Hepatocyte (in vitro differentiated cells): ENCODE data around the gene CD160. TPM values are rescaled to one million over a fixed set of nuclear protein-coding genes. Genes with fewer than 3 reads are reported as not detected.
"Not testable (repeated sequence)": the region's sequence is repeated elsewhere in the genome, so short reads cannot be mapped to it uniquely, and the experiment has no call there.

Experiments
- DNase-seq: peaks from one replicate; pipeline ENCODE4 v3.0.0-alpha.2; 2016; ENCODE audit warnings: low spot score
- H2AFZ ChIP-seq: fragments of 200-600 bp; sonication (generic); 2 replicates; pipeline ENCODE4 v1.6.0; 2016; ENCODE audit warnings: antibody characterized with exemption, mild to moderate bottlenecking
- H3K27ac ChIP-seq: fragments of 200-600 bp; sonication (generic); 2 replicates; pipeline ENCODE4 v1.5.1; 2016; ENCODE audit warnings: mild to moderate bottlenecking
- H3K27me3 ChIP-seq: fragments of 200-600 bp; sonication (generic); 2 replicates; pipeline ENCODE4 v1.6.1; 2016
- H3K36me3 ChIP-seq: fragments of 200-600 bp; sonication (generic); replicated peaks from 2 replicates; pipeline ENCODE4 v1.5.1; 2016; ENCODE audit warnings: low read depth; ENCODE audit not compliant: insufficient read depth
- H3K4me1 ChIP-seq: fragments of 200-600 bp; sonication (generic); 2 replicates; pipeline ENCODE4 v1.5.1; 2016; ENCODE audit warnings: mild to moderate bottlenecking, moderate library complexity; ENCODE audit not compliant: insufficient read depth
- H3K4me2 ChIP-seq: fragments of 200-600 bp; sonication (generic); 2 replicates; pipeline ENCODE4 v1.6.0; 2016
- H3K4me3 ChIP-seq: fragments of 200-600 bp; sonication (generic); 2 replicates; pipeline ENCODE4 v1.5.1; 2016; ENCODE audit warnings: mild to moderate bottlenecking
- H3K79me2 ChIP-seq: fragments of 200-600 bp; sonication (generic); 2 replicates; pipeline ENCODE4 v1.6.0; 2017; ENCODE audit warnings: mild to moderate bottlenecking
- H3K9me2 ChIP-seq: fragments of 200-600 bp; sonication (generic); replicated peaks from 2 replicates; pipeline ENCODE4 v1.6.0; 2017; ENCODE audit warnings: mild to moderate bottlenecking; ENCODE audit not compliant: insufficient read depth
- H3K9me3 ChIP-seq: fragments of 200-600 bp; sonication (generic); 2 replicates; pipeline ENCODE4 v1.5.1; 2016; ENCODE audit warnings: low read depth, mild to moderate bottlenecking
- H4K20me1 ChIP-seq: fragments of 200-600 bp; sonication (generic); 2 replicates; pipeline ENCODE4 v1.6.0; 2016; ENCODE audit warnings: mild to moderate bottlenecking; ENCODE audit not compliant: insufficient read depth, poor library complexity, severe bottlenecking
- EZH2 ChIP-seq: fragments of 200-600 bp; sonication (generic); IDR thresholded peaks from 2 replicates; pipeline ENCODE4 v1.6.1; 2016; ENCODE audit warnings: antibody characterized with exemption, mild to moderate bottlenecking, borderline replicate concordance
- EZH2phosphoT487 ChIP-seq: fragments of 200-600 bp; sonication (generic); IDR thresholded peaks from one replicate; pipeline ENCODE4 v1.6.1; 2018; ENCODE audit warnings: antibody characterized with exemption, mild to moderate bottlenecking, low read depth, moderate library complexity; ENCODE audit not compliant: unreplicated experiment, severe bottlenecking
- WGBS: methylation state at CpG from one replicate; pipeline ENCODE4 v1.1.6; 2016; ENCODE audit warnings: low lambda C conversion rate; ENCODE audit errors: missing lambda C conversion rate; 5-methylcytosine and 5-hydroxymethylcytosine counted together
- polyA plus RNA-seq: library from polyadenylated mRNA; unstranded; fragments of >200 nt; fragmentation: Nextera tagmentation; extraction: Ambion mirVana; gene quantifications from 2 replicates; pipeline ENCODE4 v1.2.1, GENCODE V29; 2016
- total RNA-seq: library from RNA; depleted of rRNA; stranded (reverse); fragments of >200 nt; gene quantifications from 2 replicates; pipeline ENCODE4 v1.2.3, GENCODE V29; 2014
- TF ChIP-seq, protein P1 (sequence below): fragments of 200-600 bp; sonication (generic); IDR thresholded peaks from 2 replicates; pipeline ENCODE4 v1.5.1; 2016; ENCODE audit warnings: antibody characterized with exemption, mild to moderate bottlenecking; ENCODE audit not compliant: poor library complexity

The CD160 gene, protein sequence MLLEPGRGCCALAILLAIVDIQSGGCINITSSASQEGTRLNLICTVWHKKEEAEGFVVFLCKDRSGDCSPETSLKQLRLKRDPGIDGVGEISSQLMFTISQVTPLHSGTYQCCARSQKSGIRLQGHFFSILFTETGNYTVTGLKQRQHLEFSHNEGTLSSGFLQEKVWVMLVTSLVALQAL
- total RNA-seq (not detected in 2 replicates), polyA plus RNA-seq (not detected in 2 replicates)

DNA sequence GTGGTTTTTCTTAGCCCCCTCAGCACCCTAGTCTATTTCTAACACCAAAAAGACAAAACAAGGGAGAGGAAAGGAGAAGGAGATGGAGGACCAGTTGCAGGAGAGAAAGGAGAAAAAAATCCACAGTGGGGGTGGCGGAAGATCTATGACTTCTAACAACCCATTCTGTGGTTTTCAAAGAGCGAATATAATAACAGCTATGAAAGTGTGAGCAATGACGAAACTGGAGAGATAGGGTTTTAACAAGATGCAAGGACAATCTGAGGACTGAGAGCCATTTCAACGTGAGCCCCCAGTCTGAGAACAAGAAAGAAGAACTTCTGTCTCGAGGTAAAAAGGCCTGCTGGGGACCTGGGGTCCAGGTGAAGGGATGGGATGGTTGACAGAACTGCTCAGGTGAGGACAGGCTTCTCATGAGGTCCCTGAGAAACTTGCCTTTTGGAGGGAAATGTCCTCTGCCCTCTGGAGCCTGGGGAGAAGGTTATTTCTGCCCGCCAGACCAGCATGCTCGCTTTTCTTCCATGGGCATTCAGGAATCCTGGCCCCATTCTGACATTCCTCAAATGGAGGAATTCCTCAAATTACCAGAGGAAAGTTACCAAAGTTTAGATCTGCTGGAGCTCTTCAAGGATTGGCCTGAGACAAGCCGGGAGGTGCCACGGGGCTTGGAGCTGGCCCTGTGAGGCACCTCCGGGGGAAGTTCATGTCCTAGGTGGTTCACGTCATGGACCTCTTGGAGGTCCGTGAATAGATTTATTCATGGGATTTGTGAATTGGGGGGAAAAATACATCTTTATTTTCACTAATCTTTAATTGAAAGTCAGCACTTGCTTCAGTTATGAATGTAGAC lies at the start of gene CD160:
Gene CD160, plus strand, starts transcription at position 270 of the 850 bp plus-strand sequence. CDS start 8,829 bp downstream, outside the sequence.
- 90% methylated on average over 12 of the region's 12 CpGs for WGBS
- Histone ChIP-seq H2AFZ (no peak within 1 kb of the TSS), H4K20me1 (no peaks in the 10 kb centered on the region), H3K4me3 (no peak within 1 kb of the TSS), H3K4me2 (no peak within 1 kb of the TSS), H3K9me3 (no peaks in the 10 kb centered on the region), H3K27ac (no peak within 1 kb of the TSS), H3K4me1 (peaks cover 17% of the 10 kb centered on the region), H3K27me3 (no peaks in the 10 kb centered on the region), H3K36me3 (no peaks in the 10 kb centered on the region), H3K9me2 (no peaks in the 10 kb centered on the region), H3K79me2 (no peaks in the 10 kb centered on the region)
- no peak for TF ChIP-seq EZH2phosphoT487
- TF ChIP-seq, protein P1, sequence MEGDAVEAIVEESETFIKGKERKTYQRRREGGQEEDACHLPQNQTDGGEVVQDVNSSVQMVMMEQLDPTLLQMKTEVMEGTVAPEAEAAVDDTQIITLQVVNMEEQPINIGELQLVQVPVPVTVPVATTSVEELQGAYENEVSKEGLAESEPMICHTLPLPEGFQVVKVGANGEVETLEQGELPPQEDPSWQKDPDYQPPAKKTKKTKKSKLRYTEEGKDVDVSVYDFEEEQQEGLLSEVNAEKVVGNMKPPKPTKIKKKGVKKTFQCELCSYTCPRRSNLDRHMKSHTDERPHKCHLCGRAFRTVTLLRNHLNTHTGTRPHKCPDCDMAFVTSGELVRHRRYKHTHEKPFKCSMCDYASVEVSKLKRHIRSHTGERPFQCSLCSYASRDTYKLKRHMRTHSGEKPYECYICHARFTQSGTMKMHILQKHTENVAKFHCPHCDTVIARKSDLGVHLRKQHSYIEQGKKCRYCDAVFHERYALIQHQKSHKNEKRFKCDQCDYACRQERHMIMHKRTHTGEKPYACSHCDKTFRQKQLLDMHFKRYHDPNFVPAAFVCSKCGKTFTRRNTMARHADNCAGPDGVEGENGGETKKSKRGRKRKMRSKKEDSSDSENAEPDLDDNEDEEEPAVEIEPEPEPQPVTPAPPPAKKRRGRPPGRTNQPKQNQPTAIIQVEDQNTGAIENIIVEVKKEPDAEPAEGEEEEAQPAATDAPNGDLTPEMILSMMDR: no peak
- TF ChIP-seq EZH2: no peak
- DNase-seq: no peak

DNA sequence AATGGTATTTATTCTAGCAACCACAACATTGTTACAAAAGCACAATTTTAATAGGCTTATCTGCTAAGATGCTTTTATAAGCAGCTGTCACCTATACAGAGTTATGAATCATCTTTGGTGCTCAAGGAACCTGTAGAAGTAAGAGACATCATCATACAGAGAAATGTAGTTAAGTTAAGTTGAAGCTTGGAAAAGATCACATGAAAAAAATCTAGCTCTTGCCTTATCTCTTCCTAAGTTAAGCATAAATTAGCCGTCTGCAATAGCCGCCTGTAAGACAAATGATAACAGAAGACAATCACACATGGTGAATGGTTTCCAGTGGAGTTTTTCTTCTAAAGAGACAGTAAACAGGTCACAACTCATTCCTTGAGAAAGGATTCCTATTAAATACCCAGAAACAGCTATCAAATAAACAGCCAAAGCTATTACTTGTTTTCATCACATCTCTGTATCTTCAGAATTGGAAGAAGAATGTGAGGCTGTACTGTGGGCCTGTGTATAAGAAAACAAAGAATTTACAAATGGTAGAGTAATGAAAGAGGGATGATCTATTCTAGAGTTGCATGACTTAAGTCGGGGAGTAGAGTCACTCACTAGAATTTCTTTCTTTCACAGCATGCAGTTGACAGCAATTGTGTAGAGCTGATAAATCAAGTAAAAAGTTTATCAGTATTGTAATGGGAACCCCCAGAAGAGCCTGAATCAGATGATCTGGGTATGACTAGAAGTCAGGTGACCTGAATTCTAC lies 48.1 kb upstream of the CD160 start:
- H3K4me3 ChIP-seq, H3K27me3 ChIP-seq, H2AFZ ChIP-seq, H3K27ac ChIP-seq, H3K9me3 ChIP-seq, H3K4me2 ChIP-seq, H3K4me1 ChIP-seq, DNase-seq, H4K20me1 ChIP-seq, H3K36me3 ChIP-seq, H3K79me2 ChIP-seq, H3K9me2 ChIP-seq: not testable (repeated sequence)
- 62% methylated on average over 2 of the region's 3 CpGs for WGBS

DNA sequence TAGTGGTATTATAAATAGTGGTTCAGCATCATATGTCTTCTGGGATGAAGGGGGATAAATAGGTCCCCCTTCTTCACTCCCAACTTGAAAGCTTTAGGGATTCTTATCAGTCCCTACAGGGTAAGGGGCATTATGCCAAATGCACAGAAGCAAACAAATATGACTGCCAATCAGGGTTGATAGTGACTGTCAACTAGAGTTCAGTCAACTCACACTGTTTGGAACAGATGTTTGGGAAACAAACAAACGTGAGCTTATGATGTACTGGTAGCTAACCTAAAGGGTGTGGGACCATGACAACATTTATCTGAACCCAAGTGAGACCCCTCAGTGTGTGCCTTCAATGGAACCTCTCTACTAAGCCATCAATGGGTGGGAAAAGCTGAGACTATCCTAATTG lies 46.1 kb upstream of the CD160 start:
- WGBS: no CpG with 5 or more reads among the region's 1 CpG
- not testable (repeated sequence) for H3K27me3 ChIP-seq, H3K79me2 ChIP-seq, H2AFZ ChIP-seq, H3K9me2 ChIP-seq, H3K36me3 ChIP-seq, H4K20me1 ChIP-seq, H3K4me1 ChIP-seq, DNase-seq, H3K4me2 ChIP-seq, H3K4me3 ChIP-seq, H3K9me3 ChIP-seq, H3K27ac ChIP-seq

DNA sequence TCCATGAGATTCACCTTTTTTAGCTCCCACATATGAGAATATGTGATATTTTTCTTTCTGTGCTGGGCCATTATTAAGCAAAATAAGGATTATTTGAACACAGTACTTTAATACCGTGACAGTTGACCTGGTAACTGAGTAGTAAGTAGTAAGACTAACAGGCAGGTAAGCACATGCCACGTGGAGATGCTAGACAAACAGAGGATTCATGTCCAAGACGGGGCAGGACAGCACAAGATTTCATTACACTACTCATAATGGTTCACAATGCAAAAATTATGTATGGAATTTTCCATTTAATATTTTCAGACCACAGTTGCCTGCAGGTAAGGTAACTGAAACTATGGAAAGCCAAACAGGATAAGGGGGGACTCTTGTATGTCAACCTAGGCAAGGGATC lies 34.4 kb upstream of the CD160 start:
- not testable (repeated sequence) for H2AFZ ChIP-seq, H3K4me3 ChIP-seq, H3K27me3 ChIP-seq, H3K9me3 ChIP-seq, H3K4me2 ChIP-seq, DNase-seq, H3K36me3 ChIP-seq, H4K20me1 ChIP-seq, H3K9me2 ChIP-seq, H3K27ac ChIP-seq, H3K79me2 ChIP-seq, H3K4me1 ChIP-seq
- 91% methylated on average over 2 of the region's 3 CpGs for WGBS

DNA sequence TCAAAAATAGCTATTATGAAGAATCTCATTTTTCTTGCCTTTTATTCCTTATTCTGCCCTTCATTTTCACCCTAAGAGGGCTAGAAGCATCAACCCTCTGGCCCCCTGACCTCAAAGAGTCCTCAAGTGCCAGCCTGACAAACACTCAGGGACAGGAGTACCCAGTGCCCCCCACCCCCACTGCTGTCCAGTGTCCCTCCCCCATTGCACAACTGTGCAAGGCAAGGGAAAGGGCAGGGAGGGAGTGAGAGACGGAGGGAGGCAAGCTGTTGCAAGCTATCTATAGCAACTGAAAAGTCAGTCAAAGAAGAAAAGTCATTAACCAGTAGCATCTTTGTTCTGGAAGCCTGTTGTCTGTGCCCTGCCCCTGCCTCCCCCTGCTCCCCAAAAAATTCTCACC lies 33.2 kb upstream of the CD160 start:
- not testable (repeated sequence) for H3K4me1 ChIP-seq, H3K9me3 ChIP-seq, H3K4me3 ChIP-seq, H2AFZ ChIP-seq, H3K27ac ChIP-seq, H3K36me3 ChIP-seq, DNase-seq, H3K9me2 ChIP-seq, H3K4me2 ChIP-seq, H3K27me3 ChIP-seq, H4K20me1 ChIP-seq, H3K79me2 ChIP-seq
- no CpG with 5 or more reads among the region's 1 CpG for WGBS
